HuH-7.5 (cell line): ENCODE measurements around the gene ZNF124.
"Not testable (repeated sequence)": the region's sequence is repeated elsewhere in the genome, so short reads cannot be mapped to it uniquely, and the experiment has no call there.

Experiments used
- DNase-seq: peaks from one replicate; pipeline ENCODE4 v3.0.0; 2011; ENCODE audit warnings: low spot score

The ZNF124 gene

GRCh38 chr1:247172996-247173395 is 1.2 kb upstream of the ZNF124 start:
- DNase-seq: no peak

DNA sequence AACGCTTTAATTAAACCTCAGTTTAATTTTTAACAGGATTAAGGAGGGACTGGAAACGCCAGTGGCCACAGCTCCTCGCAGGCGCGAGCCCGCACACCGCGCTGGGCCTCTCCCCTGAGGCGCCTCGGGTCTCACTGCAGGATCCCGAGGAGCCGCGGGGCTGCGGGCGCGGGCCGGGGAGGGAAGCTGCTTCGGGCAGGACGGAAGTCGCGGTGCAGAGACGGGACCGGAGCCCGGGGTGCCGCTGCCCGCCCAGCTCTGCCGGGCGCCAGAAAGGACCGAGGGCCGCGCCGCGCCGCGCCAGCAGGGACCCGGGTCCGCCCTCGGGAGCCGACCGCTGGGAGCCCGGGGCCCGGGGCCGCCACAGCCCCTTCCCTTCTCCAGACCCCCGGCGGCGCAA is 377 bp downstream of the ZNF124 start:
- not testable (repeated sequence) for DNase-seq

GRCh38 chr1:247165674-247166073 is 6.1 kb downstream of the ZNF124 start:
- DNase-seq: no peak

DNA sequence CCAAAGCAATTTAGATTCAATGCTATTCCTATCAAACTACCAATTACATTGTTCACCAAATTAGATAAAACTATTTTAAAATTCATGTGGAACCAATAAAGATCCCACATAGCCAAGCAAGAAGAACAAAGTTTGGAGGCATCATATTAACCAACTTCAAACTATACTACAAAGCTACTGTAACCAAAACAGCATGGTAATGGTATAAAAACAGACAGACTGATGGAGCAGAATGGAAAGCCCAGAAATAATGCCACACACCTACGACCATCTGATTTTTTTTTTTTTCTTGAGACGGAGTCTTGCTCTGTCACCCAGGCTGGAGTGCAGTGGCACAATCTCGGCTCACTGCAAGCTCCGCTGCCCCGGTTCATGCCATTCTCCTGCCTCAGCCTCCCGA is 7.1 kb downstream of the ZNF124 start:
- no peak for DNase-seq

GRCh38 chr1:247156787-247157232 is 15.0 kb downstream of the ZNF124 start:
- no peak for DNase-seq

DNA sequence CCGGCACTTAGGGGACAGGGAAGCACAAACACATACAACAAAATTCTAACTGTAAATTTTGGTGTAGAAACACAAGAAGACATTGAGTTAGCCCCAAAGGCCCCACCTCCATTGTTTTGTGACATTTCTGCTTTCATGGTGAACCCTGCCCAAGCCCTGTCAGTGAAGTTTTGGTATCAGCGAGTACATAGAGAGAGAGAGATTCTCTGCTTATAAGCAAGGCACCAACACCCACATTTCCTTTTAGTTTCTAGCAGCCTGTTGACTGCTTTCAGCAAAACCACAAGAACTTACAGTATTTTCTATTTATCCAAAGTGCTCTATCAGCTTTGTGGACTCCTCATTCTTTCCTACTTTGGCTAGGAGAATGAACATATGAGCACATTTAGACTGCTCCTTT is 24.0 kb downstream of the ZNF124 start:
- no peak for DNase-seq

GRCh38 chr1:247147120-247147519 is 24.7 kb downstream of the ZNF124 start:
- not testable (repeated sequence) for DNase-seq

DNA sequence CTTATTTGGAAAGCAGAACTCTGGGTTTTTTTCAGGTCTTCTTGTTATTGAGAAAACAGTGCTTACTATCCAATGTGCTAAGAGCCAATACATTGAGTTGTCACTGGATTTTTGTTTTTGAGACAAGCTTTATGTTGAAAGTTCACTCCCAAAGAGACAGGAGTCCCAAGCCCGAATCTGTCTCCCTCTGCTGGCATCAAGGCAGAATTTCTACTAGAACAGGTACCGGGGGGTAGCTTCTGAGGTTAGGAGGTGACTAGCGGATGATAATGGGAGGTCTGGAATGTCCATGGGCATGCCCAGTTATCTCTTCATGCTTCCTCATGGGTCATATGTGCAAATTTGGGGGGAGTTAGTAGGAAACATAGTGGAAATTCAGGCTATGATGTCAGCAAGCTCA is 25.1 kb downstream of the ZNF124 start:
- no peak for DNase-seq

DNA sequence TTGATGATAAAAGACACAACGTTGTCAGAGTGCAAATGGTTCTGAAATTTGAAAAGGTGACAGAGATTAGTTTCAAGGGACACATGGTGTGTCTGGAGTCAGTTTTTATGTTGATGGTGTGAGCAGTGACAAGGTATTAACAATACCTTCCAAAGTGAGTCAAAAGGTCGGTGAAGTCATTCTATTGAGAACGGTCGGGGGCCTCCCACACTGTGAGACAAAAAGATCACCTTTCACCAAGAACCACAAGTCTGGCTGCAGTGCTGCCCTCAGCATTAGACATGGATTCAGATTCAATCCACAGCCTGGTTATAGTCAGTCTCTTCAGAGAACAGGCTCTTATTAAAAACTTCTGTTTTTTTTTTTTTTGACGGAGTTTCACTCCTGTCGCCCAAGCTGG is 26.5 kb downstream of the ZNF124 start:
- DNase-seq: no peak

DNA sequence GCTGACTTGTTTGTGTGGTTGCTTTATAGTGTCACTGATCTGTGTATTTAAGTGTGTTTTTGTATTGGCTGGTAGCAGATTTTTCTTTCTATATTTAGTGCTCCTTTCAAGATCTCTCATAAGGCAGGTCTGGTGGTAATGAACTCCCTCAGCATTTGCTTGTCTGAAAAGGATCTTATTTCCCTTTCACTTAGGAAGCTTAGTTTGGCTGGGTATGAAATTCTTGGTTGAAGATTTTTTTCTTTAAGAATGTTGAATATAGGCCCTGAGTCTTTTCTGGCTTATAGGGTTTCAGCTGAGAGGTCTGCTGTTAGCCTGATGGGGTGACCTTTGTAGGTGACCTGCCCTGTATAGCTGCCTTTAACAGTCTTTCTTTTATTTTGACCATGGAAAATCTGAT is 32.3 kb downstream of the ZNF124 start:
- not testable (repeated sequence) for DNase-seq

- no peak for DNase-seq
These were observed 40.6 kb downstream of the ZNF124 start for GRCh38 chr1:247131236-247131635.

- not testable (repeated sequence) for DNase-seq
These were observed 44.1 kb downstream of the ZNF124 start for GRCh38 chr1:247127519-247128282.

DNA sequence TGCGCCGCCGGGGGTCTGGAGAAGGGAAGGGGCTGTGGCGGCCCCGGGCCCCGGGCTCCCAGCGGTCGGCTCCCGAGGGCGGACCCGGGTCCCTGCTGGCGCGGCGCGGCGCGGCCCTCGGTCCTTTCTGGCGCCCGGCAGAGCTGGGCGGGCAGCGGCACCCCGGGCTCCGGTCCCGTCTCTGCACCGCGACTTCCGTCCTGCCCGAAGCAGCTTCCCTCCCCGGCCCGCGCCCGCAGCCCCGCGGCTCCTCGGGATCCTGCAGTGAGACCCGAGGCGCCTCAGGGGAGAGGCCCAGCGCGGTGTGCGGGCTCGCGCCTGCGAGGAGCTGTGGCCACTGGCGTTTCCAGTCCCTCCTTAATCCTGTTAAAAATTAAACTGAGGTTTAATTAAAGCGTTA is 45.2 kb downstream of the ZNF124 start:
- not testable (repeated sequence) for DNase-seq

DNA sequence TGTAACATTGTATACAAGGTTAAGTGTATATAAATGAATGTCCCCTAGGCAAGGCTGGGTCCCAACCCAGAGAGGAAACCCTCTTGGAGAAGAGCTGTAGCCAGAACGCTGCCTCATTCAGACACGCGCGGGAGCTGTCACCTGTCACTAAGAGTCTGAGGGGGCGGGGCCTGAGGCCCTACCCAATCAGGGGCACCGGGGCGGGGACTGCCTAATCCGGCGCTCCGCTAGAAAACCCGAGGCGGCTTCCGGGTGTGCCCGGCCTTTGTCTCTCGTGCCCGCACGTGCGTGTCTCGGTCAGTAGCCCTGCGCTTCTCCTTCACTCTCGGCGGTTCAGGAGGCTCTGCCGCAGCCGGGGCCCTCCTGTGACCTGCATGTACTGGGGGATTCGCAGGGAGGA is 45.7 kb downstream of the ZNF124 start:
- not testable (repeated sequence) for DNase-seq

- DNase-seq: no peak
These were observed 50.4 kb downstream of the ZNF124 start for GRCh38 chr1:247121382-247121781.

DNA sequence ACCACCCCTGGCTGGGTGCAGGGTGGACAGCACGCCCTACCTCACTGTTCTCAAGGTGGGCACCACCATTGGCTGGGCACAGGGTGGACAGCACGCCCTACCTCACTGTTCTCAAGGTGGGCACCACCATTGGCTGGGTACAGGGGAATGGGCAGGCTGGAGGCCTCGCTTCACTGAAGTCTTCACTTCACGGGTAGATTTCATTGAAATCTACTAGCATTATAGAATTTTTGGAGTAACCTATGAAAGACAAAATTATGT is 51.5 kb downstream of the ZNF124 start:
- DNase-seq: not testable (repeated sequence)

DNA sequence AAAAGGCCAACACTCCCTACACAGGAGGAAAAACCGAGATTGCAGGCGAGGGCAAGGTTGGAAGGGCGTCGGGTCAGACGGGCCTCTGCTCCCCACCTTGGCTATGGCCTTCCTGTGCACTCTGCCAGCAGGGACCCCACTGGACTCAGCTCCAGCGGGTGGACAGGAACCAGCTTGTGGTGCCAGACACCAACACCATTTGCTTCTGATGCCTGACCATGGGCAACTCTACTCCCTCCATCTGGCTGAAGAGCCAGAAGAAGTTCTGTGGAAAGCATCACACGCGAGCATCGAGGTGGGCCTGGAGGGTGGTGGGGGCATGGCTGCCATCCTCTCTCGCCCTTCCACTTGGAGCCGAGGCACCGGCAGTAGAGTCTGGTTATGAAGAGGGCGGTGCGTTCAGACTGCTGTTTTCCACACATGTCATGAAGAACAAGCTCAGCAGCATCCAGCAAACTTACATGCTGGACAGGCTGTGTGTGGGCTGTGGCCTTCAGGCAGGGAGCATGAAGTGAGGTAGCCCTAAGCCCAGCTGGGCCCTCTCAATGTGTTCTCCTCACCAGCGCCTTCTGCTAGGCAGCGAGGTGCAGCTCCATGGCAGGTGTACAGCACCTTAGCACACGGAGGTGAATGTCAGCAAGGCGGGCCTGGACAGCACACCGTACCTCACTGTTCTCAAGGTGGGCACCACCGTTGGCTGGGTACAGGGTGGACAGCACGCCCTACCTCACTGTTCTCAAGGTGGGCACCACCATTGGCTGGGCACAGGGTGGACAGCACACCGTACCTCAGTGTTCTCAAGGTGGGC is 52.0 kb downstream of the ZNF124 start:
- no peak for DNase-seq

DNA sequence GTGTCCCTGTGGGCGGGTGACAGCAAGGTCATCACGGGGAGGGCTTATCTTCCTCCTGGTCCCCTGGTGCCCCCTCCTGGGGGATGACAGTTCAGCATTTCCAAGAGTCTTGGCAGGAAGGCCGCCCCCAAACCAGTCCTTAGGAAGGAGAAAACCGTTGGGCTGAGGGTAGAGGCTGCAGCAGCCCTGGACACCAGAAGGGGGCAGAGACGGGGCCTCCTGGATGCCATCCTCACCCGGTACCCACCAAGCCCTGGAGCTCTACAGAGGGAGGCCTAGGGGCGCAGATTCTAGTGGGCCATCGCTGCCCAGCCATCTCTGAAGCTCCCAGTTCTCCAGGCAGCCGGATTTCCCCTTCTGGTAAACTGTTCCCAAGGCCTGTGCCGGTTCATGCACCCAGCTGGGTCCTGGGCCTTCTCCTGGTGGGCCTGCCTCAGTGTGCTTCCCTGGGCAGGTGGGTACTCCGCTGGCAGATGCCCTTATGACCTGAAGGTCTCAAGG is 52.8 kb downstream of the ZNF124 start:
- DNase-seq: peak; percentile 71

- no peak for DNase-seq
These were observed 56.3 kb downstream of the ZNF124 start for GRCh38 chr1:247115545-247115944.

- no peak for DNase-seq
These were observed 56.7 kb downstream of the ZNF124 start for GRCh38 chr1:247115141-247115510.

GRCh38 chr1:247114351-247115140 is 57.3 kb downstream of the ZNF124 start:
- DNase-seq: no peak

DNA sequence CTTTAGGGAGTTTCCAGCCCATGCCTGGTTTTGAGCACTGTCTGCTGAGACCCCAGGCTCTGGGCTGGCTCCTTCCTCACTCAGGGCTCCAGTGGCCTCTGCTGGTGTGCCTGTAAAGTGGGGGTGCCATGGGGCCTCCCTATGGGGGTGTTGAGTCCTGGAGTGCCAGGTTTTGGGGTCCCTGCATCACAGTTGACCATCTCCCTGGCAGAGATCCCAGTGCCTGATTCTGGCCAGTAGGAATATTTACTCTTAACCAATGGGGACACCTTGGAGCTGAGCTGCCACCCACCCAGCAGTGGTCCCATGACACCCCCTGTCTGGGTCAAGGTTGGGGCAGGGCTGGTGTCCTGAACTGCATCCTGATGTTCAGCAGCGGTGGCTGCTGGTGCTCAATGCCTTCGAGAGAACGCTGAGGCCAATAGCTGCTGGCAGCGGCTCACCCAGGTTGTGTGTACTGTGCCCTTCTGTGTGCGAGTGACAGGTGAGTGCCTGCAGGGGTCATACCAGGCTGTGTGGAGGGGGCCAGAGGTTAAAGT is 58.0 kb downstream of the ZNF124 start:
- DNase-seq: no peak
